PC-9 (cell line): Measurements from ENCODE around the gene DLEC1.

Experiments
- EZH2 ChIP-seq: fragments of 200-600 bp; sonication (generic); IDR thresholded peaks from 2 replicates; pipeline ENCODE4 v1.8.0; 2017; ENCODE audit warnings: antibody characterized with exemption, low read depth
- TF ChIP-seq, protein P1 (sequence below): fragments of 200-600 bp; sonication (generic); conservative IDR thresholded peaks from 2 replicates; pipeline ENCODE4 v1.6.1; 2017; ENCODE audit warnings: mixed run types, antibody characterized with exemption, mild to moderate bottlenecking, moderate library complexity

DNA sequence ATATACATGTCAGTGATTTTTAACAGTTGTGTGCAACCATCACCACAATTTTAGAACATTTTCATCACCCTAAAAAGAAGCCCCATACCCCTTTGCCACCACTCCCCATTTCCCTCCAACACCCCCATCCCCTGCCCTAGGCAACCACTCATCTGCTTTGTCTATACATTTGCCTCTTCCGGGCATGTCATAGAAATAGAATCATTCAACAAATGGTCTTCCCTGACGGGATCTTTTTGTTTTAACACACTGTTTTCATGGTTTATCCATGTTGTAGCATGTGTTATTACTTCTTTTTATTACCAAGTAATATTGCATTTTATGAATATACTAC, 44.4 kb upstream of the DLEC1 start:
- TF ChIP-seq, protein P1, sequence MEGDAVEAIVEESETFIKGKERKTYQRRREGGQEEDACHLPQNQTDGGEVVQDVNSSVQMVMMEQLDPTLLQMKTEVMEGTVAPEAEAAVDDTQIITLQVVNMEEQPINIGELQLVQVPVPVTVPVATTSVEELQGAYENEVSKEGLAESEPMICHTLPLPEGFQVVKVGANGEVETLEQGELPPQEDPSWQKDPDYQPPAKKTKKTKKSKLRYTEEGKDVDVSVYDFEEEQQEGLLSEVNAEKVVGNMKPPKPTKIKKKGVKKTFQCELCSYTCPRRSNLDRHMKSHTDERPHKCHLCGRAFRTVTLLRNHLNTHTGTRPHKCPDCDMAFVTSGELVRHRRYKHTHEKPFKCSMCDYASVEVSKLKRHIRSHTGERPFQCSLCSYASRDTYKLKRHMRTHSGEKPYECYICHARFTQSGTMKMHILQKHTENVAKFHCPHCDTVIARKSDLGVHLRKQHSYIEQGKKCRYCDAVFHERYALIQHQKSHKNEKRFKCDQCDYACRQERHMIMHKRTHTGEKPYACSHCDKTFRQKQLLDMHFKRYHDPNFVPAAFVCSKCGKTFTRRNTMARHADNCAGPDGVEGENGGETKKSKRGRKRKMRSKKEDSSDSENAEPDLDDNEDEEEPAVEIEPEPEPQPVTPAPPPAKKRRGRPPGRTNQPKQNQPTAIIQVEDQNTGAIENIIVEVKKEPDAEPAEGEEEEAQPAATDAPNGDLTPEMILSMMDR, result no peak
- TF ChIP-seq EZH2, result no peak
